ENCODE measurements around the gene EDIL3.

EDIL3 gene

DNA sequence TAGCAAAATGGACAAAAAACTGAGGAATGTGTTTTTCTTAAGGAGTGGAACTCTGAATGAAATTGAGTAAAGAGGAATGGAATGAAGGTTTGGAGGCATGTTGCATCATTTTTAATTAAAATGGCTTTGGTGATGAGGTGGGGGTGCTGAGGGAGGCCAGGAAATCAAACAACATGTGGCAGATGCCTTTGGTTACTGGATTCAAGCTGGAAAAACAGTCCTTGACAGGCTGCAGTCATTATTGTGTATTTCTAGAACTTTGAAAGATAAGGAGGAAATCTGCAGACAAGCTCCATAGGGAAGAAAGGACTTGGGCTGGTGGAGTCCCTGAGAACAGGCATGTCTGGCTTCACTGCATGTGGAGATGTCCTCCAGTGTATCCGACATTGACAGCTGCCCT is 460.5 kb downstream of the EDIL3 start:
- no peak overlapping the region for H3K9ac ChIP-seq (ENCODE audit: low read length)
- H4K20me1 ChIP-seq (ENCODE audit: insufficient read depth, low read length), result no peaks in the 10 kb centered on the region
- H3K9me3 ChIP-seq (ENCODE audit: low read length), result no peaks in the 10 kb centered on the region
- no peaks in the 10 kb centered on the region for H3K4me1 ChIP-seq (ENCODE audit: insufficient read depth, low read length, severe bottlenecking)
- no peak for TF ChIP-seq EZH2 (IDR thresholded peaks at IDR 0.05; ENCODE audit: borderline replicate concordance, low read length)
- TF ChIP-seq, protein P1, sequence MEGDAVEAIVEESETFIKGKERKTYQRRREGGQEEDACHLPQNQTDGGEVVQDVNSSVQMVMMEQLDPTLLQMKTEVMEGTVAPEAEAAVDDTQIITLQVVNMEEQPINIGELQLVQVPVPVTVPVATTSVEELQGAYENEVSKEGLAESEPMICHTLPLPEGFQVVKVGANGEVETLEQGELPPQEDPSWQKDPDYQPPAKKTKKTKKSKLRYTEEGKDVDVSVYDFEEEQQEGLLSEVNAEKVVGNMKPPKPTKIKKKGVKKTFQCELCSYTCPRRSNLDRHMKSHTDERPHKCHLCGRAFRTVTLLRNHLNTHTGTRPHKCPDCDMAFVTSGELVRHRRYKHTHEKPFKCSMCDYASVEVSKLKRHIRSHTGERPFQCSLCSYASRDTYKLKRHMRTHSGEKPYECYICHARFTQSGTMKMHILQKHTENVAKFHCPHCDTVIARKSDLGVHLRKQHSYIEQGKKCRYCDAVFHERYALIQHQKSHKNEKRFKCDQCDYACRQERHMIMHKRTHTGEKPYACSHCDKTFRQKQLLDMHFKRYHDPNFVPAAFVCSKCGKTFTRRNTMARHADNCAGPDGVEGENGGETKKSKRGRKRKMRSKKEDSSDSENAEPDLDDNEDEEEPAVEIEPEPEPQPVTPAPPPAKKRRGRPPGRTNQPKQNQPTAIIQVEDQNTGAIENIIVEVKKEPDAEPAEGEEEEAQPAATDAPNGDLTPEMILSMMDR (IDR thresholded peaks at IDR 0.05; ENCODE audit: low read length), result no peak
- H3F3A ChIP-seq (ENCODE audit: insufficient read depth, low read length), result no peaks in the 10 kb centered on the region
- H3K79me2 ChIP-seq (ENCODE audit: insufficient read depth, low read length), result no peaks in the 10 kb centered on the region
- no peak overlapping the region for H3K4me3 ChIP-seq (ENCODE audit: low read depth, low read length, poor library complexity, severe bottlenecking)
- no peak overlapping the region for H3K27ac ChIP-seq (ENCODE audit: low read depth, low read length, poor library complexity, severe bottlenecking)
- H3K36me3 ChIP-seq (ENCODE audit: insufficient read depth, low read length), result no peaks in the 10 kb centered on the region
- H3K27me3 ChIP-seq (ENCODE audit: insufficient read depth, low read length), result no peaks in the 10 kb centered on the region
- no peak overlapping the region for H3K4me2 ChIP-seq (ENCODE audit: low read length)
- no peaks in the 10 kb centered on the region for H3K9me2 ChIP-seq (ENCODE audit: low read depth, low read length)
- H2AFZ ChIP-seq (ENCODE audit: low read length), result no peak overlapping the region

DNA sequence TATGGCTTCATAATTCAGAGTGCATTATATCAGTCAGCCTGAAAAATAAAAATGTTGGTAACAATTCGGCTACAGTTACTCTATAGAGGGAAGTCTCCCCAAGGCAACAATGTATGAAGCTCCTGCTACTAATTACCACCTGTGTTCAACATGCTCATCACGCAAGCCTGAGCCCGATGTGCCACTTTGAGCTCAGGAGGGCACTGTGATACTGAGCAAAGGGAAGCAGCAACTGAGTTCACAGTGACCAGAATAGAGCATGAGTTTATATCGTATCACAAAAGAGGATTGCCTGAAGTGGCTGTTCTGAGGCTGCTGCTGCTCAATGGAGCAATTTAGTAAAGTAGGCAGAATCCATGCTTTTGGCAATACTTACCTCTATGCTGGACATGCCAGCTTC is 462.0 kb downstream of the EDIL3 start:
- Histone ChIP-seq H3K9ac (ENCODE audit: low read length) (no peak overlapping the region), H3K4me2 (ENCODE audit: low read length) (no peak overlapping the region), H3K27ac (ENCODE audit: low read depth, low read length, poor library complexity, severe bottlenecking) (no peak overlapping the region), H3K9me2 (ENCODE audit: low read depth, low read length) (no peaks in the 10 kb centered on the region), H3K4me1 (ENCODE audit: insufficient read depth, low read length, severe bottlenecking) (no peaks in the 10 kb centered on the region), H3K27me3 (ENCODE audit: insufficient read depth, low read length) (no peaks in the 10 kb centered on the region), H4K20me1 (ENCODE audit: insufficient read depth, low read length) (no peaks in the 10 kb centered on the region), H3K79me2 (ENCODE audit: insufficient read depth, low read length) (no peaks in the 10 kb centered on the region), H3K9me3 (ENCODE audit: low read length) (no peaks in the 10 kb centered on the region), H3K36me3 (ENCODE audit: insufficient read depth, low read length) (no peaks in the 10 kb centered on the region), H2AFZ (ENCODE audit: low read length) (no peak overlapping the region), H3K4me3 (ENCODE audit: low read depth, low read length, poor library complexity, severe bottlenecking) (no peak overlapping the region), H3F3A (ENCODE audit: insufficient read depth, low read length) (no peaks in the 10 kb centered on the region)
- TF ChIP-seq EZH2 (IDR thresholded peaks at IDR 0.05; ENCODE audit: borderline replicate concordance, low read length), result no peak
- TF ChIP-seq, protein P1 (IDR thresholded peaks at IDR 0.05; ENCODE audit: low read length), result no peak

DNA sequence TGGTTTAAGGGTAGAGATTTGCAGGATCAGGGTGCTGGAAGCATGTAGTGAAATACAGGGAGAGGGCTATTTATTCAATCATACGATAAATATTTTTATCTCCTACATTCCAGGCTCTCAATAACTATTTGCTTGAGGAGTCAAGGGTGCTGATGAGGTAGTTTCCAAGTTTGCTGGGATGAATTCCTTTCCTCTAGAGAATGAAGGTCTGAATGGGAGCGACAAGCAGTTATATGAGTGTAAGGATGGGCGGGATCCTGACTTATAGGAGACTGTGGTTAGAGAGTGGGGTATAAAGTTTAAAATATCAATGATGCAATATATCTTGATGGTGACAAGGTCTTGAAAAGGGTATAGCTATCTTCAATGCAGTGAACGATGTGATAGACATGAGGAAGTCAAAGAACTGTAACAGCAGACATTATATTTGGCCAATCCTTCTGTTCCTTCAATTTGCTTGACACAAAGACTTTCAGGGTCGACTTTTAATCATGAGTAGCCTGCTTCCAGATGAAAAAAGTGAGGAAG is 462.9 kb downstream of the EDIL3 start:
- no peaks in the 10 kb centered on the region for H3K36me3 ChIP-seq (ENCODE audit: insufficient read depth, low read length)
- H3K9me2 ChIP-seq (ENCODE audit: low read depth, low read length), result no peaks in the 10 kb centered on the region
- H2AFZ ChIP-seq (ENCODE audit: low read length), result no peak overlapping the region
- no peaks in the 10 kb centered on the region for H3K4me1 ChIP-seq (ENCODE audit: insufficient read depth, low read length, severe bottlenecking)
- H3K9ac ChIP-seq (ENCODE audit: low read length), result no peak overlapping the region
- no peaks in the 10 kb centered on the region for H3K79me2 ChIP-seq (ENCODE audit: insufficient read depth, low read length)
- no peak overlapping the region for H3K27ac ChIP-seq (ENCODE audit: low read depth, low read length, poor library complexity, severe bottlenecking)
- H4K20me1 ChIP-seq (ENCODE audit: insufficient read depth, low read length), result no peaks in the 10 kb centered on the region
- H3K9me3 ChIP-seq (ENCODE audit: low read length), result no peaks in the 10 kb centered on the region
- no peaks in the 10 kb centered on the region for H3F3A ChIP-seq (ENCODE audit: insufficient read depth, low read length)
- TF ChIP-seq, protein P1 (IDR thresholded peaks at IDR 0.05; ENCODE audit: low read length), result no peak
- no peak for TF ChIP-seq EZH2 (IDR thresholded peaks at IDR 0.05; ENCODE audit: borderline replicate concordance, low read length)
- no peak overlapping the region for H3K4me2 ChIP-seq (ENCODE audit: low read length)
- H3K27me3 ChIP-seq (ENCODE audit: insufficient read depth, low read length), result no peaks in the 10 kb centered on the region
- no peak overlapping the region for H3K4me3 ChIP-seq (ENCODE audit: low read depth, low read length, poor library complexity, severe bottlenecking)

Data from OCI-LY1 (cell line).